HG02571 (cell line): ENCODE results near the gene DTNB.
A peak's percentile ranks its signal among the peaks of the same experiment; 100 is the strongest.

Source experiments
- ATAC-seq: cut with Tn5 transposase; IDR thresholded peaks from one replicate; pipeline ENCODE4 v1.9.1; 2021; ENCODE audit warnings: mild to moderate bottlenecking, moderate library complexity; ENCODE audit not compliant: unreplicated experiment

DTNB gene

GRCh38 chr2:25400576-25401216, 272.7 kb downstream of the DTNB start:
- ATAC-seq: no peak

GRCh38 chr2:25400169-25400568, 273.2 kb downstream of the DTNB start:
- ATAC-seq: no peak

- no peak for ATAC-seq
Observed at GRCh38 chr2:25398534-25398933, 274.8 kb downstream of the DTNB start.

- no peak for ATAC-seq
Observed at GRCh38 chr2:25397777-25398176, 275.6 kb downstream of the DTNB start.

GRCh38 chr2:25389161-25389560, 284.2 kb downstream of the DTNB start:
- no peak for ATAC-seq

- no peak for ATAC-seq
Observed at GRCh38 chr2:25388491-25388890, 284.9 kb downstream of the DTNB start.

GRCh38 chr2:25387876-25388449, 285.4 kb downstream of the DTNB start:
- no peak for ATAC-seq

GRCh38 chr2:25386971-25387875, 286.2 kb downstream of the DTNB start:
- no peak for ATAC-seq

GRCh38 chr2:25385910-25386309, 287.5 kb downstream of the DTNB start:
- ATAC-seq: no peak

GRCh38 chr2:25383806-25384205, 289.6 kb downstream of the DTNB start:
- no peak for ATAC-seq

GRCh38 chr2:25381502-25381901, 291.9 kb downstream of the DTNB start:
- no peak for ATAC-seq

GRCh38 chr2:25380586-25381375, 292.6 kb downstream of the DTNB start:
- ATAC-seq: no peak

- ATAC-seq: no peak
Observed at GRCh38 chr2:25380023-25380422, 293.4 kb downstream of the DTNB start.

- no peak for ATAC-seq
Observed at GRCh38 chr2:25379535-25379934, 293.8 kb downstream of the DTNB start.

GRCh38 chr2:25378731-25379490, 294.5 kb downstream of the DTNB start:
- no peak for ATAC-seq

GRCh38 chr2:25377822-25378421, 295.5 kb downstream of the DTNB start:
- ATAC-seq: no peak

- ATAC-seq: peak; percentile 93
Observed at GRCh38 chr2:25376750-25377621, 296.4 kb downstream of the DTNB start.

GRCh38 chr2:25375989-25376545, 297.3 kb downstream of the DTNB start:
- ATAC-seq: no peak
